K562 (cell line): ENCODE data around the gene WWOX. TPM values are rescaled to one million over a fixed set of nuclear protein-coding genes. Genes with fewer than 3 reads are reported as not detected.

ENCODE experiments used
- ATAC-seq: fragments of 200-7000 bp; cut with Tn5 transposase; 3 replicates; pipeline ENCODE4 v1.9.1; 2020; ENCODE audit warnings: moderate library complexity
- BruUV-seq: library from RNA; stranded (reverse); fragments of 400-500 nt; replicated peaks from 2 replicates; lab custom pipeline; 2021; lab: Mats Ljungman, UMichigan
- CTCF ChIA-PET: fragments of 300-600 bp; formaldehyde crosslinking; extraction: SDS; loops from one replicate; lab custom pipeline; 2021; ENCODE audit warnings: low intra/inter-chr PET ratio; lab: Yijun Ruan, JAX
- POLR2A ChIA-PET: fragments of 300-600, 350-650 bp; sonication (Branson Sonifier 250); formaldehyde crosslinking; extraction: SDS; loops from one replicate; lab custom pipeline; 2021; ENCODE audit warnings: antibody characterized with exemption, inconsistent platforms; lab: Yijun Ruan, JAX
- DNase-seq, 4 experiments: peaks; one replicate each; pipeline versions ENCODE4 v3.0.0 to v3.0.0-alpha.2; 2011 to 2018; ENCODE audit warnings: low spot score in 3 of 4, mixed read lengths in 3 of 4; ENCODE audit errors: extremely low read depth in 1 of 4
- FAIRE-seq: peaks from 2 replicates; lab custom pipeline; 2011; peaks lifted over from hg19 to GRCh38; lab: Jason Lieb, UNC
- H2AFZ ChIP-seq: 2 replicates; pipeline ENCODE4 v1.6.0; 2011; ENCODE audit warnings: low read depth, low read length, control low read depth, inconsistent platforms
- H3K27ac ChIP-seq: fragments of 200-600 bp; 3 replicates; pipeline ENCODE4 v1.8.0; 2011; ENCODE audit warnings: low read depth, mild to moderate bottlenecking, control low read depth, inconsistent platforms, low read length, moderate library complexity, mixed read lengths; ENCODE audit errors: extremely low read depth
- H3K27me3 ChIP-seq, 2 experiments: fragments of 300-600 bp in 1 of 2; 2 replicates in 1 of 2; 3 replicates in 1 of 2; pipeline versions ENCODE4 v1.6.0 to v1.8.0; 2011; ENCODE audit warnings: inconsistent platforms in 2 of 2, low read length in 2 of 2, mild to moderate bottlenecking in 1 of 2, mixed read lengths in 1 of 2, moderate library complexity in 1 of 2; ENCODE audit not compliant: control insufficient read depth in 2 of 2, insufficient read depth in 2 of 2
- H3K36me3 ChIP-seq: fragments of 300-600 bp; 3 replicates; pipeline ENCODE4 v1.8.0; 2011; ENCODE audit warnings: mild to moderate bottlenecking, low read length, inconsistent platforms; ENCODE audit not compliant: control insufficient read depth, insufficient read depth
- H3K4me1 ChIP-seq, 2 experiments: fragments of 200-600 bp in 1 of 2; replicated peaks in 1 of 2; 2 replicates in 1 of 2; 3 replicates in 1 of 2; pipeline versions ENCODE4 v1.5.1 to v1.8.0; 2011; ENCODE audit warnings: inconsistent platforms in 2 of 2, low read length in 2 of 2, mild to moderate bottlenecking in 1 of 2, mixed read lengths in 1 of 2, moderate library complexity in 1 of 2; ENCODE audit not compliant: control insufficient read depth in 2 of 2, insufficient read depth in 2 of 2
- H3K4me2 ChIP-seq: 2 replicates; pipeline ENCODE4 v1.6.1; 2011; ENCODE audit warnings: low read length, control low read depth, inconsistent platforms, mixed read lengths; ENCODE audit not compliant: insufficient read depth
- H3K4me3 ChIP-seq: fragments of 200-600 bp; sonication (generic), shearing (Covaris generic); 2 replicates; pipeline ENCODE4 v1.5.1; 2016; ENCODE audit warnings: control low read depth, inconsistent platforms
- H3K79me2 ChIP-seq: fragments of 200-600 bp; 3 replicates; pipeline ENCODE4 v1.8.0; 2011; ENCODE audit warnings: low read length, inconsistent platforms; ENCODE audit not compliant: control insufficient read depth, insufficient read depth
- H3K9ac ChIP-seq, 2 experiments: 2 replicates each; pipeline versions ENCODE4 v1.6.0 to v1.6.1; 2011; ENCODE audit warnings: low read depth in 2 of 2, low read length in 2 of 2, control low read depth in 1 of 2, inconsistent platforms in 1 of 2, mild to moderate bottlenecking in 1 of 2, mixed read lengths in 1 of 2; ENCODE audit not compliant: insufficient read depth in 1 of 2
- H3K9me1 ChIP-seq: one replicate; pipeline ENCODE4 v1.6.0; 2011; ENCODE audit warnings: inconsistent platforms, mild to moderate bottlenecking, low read length, moderate library complexity; ENCODE audit not compliant: control insufficient read depth, insufficient read depth
- H3K9me3 ChIP-seq: replicated peaks from 2 replicates; pipeline ENCODE4 v1.5.1; 2011; ENCODE audit warnings: low read depth, low read length, inconsistent platforms; ENCODE audit not compliant: control insufficient read depth, insufficient read depth
- H4K20me1 ChIP-seq: replicated peaks from 2 replicates; pipeline ENCODE4 v1.6.1; 2011; ENCODE audit warnings: low read length, inconsistent platforms, mixed read lengths; ENCODE audit not compliant: control insufficient read depth, insufficient read depth
- CBX1 ChIP-seq: sonication (generic); IDR thresholded peaks from 2 replicates; pipeline ENCODE4 v1.6.1; 2016; ENCODE audit warnings: antibody characterized with exemption, low read depth, mild to moderate bottlenecking
- CBX3 ChIP-seq, 2 experiments: IDR thresholded peaks; 1 replicate in 1 of 2; 2 replicates in 1 of 2; pipeline ENCODE4 v1.6.1; 2012; ENCODE audit warnings: inconsistent platforms in 2 of 2, low read length in 2 of 2, borderline replicate concordance in 1 of 2, control low read depth in 1 of 2
- CBX5 ChIP-seq: IDR thresholded peaks from 2 replicates; pipeline ENCODE4 v1.6.1; 2014; ENCODE audit warnings: low read depth, borderline replicate concordance
- ETV1 ChIP-seq: fragments of 450-650 bp; conservative IDR thresholded peaks from 2 replicates; pipeline ENCODE4 v1.6.1; 2016; ENCODE audit warnings: missing genetic modification characterization, control low read depth, low read depth, missing compliant biosample characterization
- FOXM1 ChIP-seq, 2 experiments: fragments of 450-650 bp in 1 of 2; sonication (generic) in 1 of 2; formaldehyde crosslinking in 1 of 2; IDR thresholded peaks; 2 replicates each; pipeline versions ENCODE4 v1.6.1 to v1.9.0; 2017 to 2022; ENCODE audit warnings: low read depth in 2 of 2, mild to moderate bottlenecking in 2 of 2, missing genetic modification reagents in 1 of 2, moderate library complexity in 1 of 2
- GABPA ChIP-seq: fragments of 200-800 bp; sonication (Bioruptor generic); conservative IDR thresholded peaks from 2 replicates; pipeline ENCODE4 v1.6.1; 2016; ENCODE audit warnings: low read depth, missing genetic modification characterization, missing compliant biosample characterization
- HDGF ChIP-seq: fragments of 450-650 bp; IDR thresholded peaks from 2 replicates; pipeline ENCODE4 v1.6.1; 2016
- HIVEP1 ChIP-seq: fragments of 250-450 bp; sonication (Bioruptor Pico); IDR thresholded peaks from 2 replicates; pipeline ENCODE4 v1.4.0; 2020; ENCODE audit warnings: mild to moderate bottlenecking
- KLF1 ChIP-seq: fragments of 450-650 bp; IDR thresholded peaks from 2 replicates; pipeline ENCODE4 v1.6.1; 2016; ENCODE audit warnings: missing genetic modification characterization, missing compliant biosample characterization
- LEF1 ChIP-seq: fragments of 450-650 bp; IDR thresholded peaks from 2 replicates; pipeline ENCODE4 v1.6.1; 2016; ENCODE audit warnings: mild to moderate bottlenecking
- MAZ ChIP-seq, 2 experiments: fragments of 450-650 bp in 1 of 2; sonication (generic) in 1 of 2; formaldehyde crosslinking; IDR thresholded peaks in 1 of 2; conservative IDR thresholded peaks in 1 of 2; 2 replicates each; pipeline versions ENCODE4 v1.4.0 to v1.5.0; 2020; ENCODE audit warnings: mild to moderate bottlenecking in 1 of 2, missing genetic modification reagents in 1 of 2
- NUFIP1 ChIP-seq: fragments of 450-650 bp; IDR thresholded peaks from 2 replicates; pipeline ENCODE4 v1.6.1; 2018; ENCODE audit not compliant: partially characterized antibody
- SMARCA4 ChIP-seq: fragments of 450-650 bp; IDR thresholded peaks from 2 replicates; pipeline ENCODE4 v1.6.1; 2016
- TRIM24 ChIP-seq, 2 experiments: fragments of 450-650 bp; IDR thresholded peaks; 2 replicates each; pipeline ENCODE4 v1.6.1; 2016
- ZFP36 ChIP-seq: fragments of 150-350 bp; IDR thresholded peaks from 2 replicates; pipeline ENCODE4 v1.6.1; 2018; ENCODE audit warnings: low read length, low read depth; ENCODE audit not compliant: partially characterized antibody
- ZNF146 ChIP-seq: IDR thresholded peaks from one replicate; pipeline ENCODE4 v1.6.1; 2018; ENCODE audit warnings: missing compliant biosample characterization; ENCODE audit not compliant: unreplicated experiment
- WGBS: fragments of 100-300 bp; shearing (Covaris generic); methylation state at CpG from one replicate; pipeline ENCODE4 v1.1.6; 2016; ENCODE audit warnings: low coverage, mixed read lengths; ENCODE audit not compliant: insufficient coverage; ENCODE audit errors: missing lambda C conversion rate; 5-methylcytosine and 5-hydroxymethylcytosine counted together
- in situ Hi-C: fragments of 300-500 bp; cut with MboI; formaldehyde crosslinking; loops from 4 replicates; pipeline ENCODE4 v1.15.0; 2018; ENCODE audit warnings: inconsistent platforms, mixed read lengths
- intact Hi-C: fragments of 100-400 bp; cut with micrococcal nuclease; formaldehyde crosslinking; loops from 2 replicates; pipeline ENCODE4 v1.14.2; 2022
- polyA plus RNA-seq, 8 experiments: library from polyadenylated mRNA; depleted of rRNA in 4 of 8; stranded (reverse) in 5 of 8; unstranded in 3 of 8; fragments of >200 nt; fragmentation: Nextera tagmentation in 2 of 8; fragmentation: Illumina TruSeq in 1 of 8; extraction: Ambion mirVana in 2 of 8; extraction: Trizol in 1 of 8; gene quantifications; 2 replicates each; pipeline versions ENCODE4 v1.2.1 to v1.2.3, GENCODE V29; 2011 to 2014; ENCODE audit warnings: inconsistent platforms in 1 of 8, missing spikeins in 1 of 8
- total RNA-seq, 7 experiments: library from RNA; depleted of rRNA in 6 of 7; stranded (reverse); fragments of >200 nt in 6 of 7; fragmentation: Illumina TruSeq in 2 of 7; extraction: Trizol in 2 of 7; gene quantifications; 2 replicates each; pipeline versions ENCODE4 v1.2.1 to v1.2.3, GENCODE V29; 2011 to 2021; ENCODE audit warnings: low replicate concordance in 1 of 7
- TF ChIP-seq, protein P1 (sequence below), 2 experiments: fragments of 450-650 bp; conservative IDR thresholded peaks; 2 replicates each; pipeline ENCODE4 v1.6.1; 2017; ENCODE audit warnings: mild to moderate bottlenecking in 2 of 2, moderate library complexity in 2 of 2
- TF ChIP-seq, protein P2 (sequence below): fragments of 150-350 bp; IDR thresholded peaks from 2 replicates; pipeline ENCODE4 v1.6.1; 2014; ENCODE audit warnings: low read depth, mild to moderate bottlenecking, low read length, borderline replicate concordance

Gene WWOX
- total and polyA plus RNA-seq, 9 of the 15 experiments (the other 6 are each of a cell fraction or from before 2014, with no cell fraction given): 1.6 to 22.7 (median 8.1) TPM

DNA sequence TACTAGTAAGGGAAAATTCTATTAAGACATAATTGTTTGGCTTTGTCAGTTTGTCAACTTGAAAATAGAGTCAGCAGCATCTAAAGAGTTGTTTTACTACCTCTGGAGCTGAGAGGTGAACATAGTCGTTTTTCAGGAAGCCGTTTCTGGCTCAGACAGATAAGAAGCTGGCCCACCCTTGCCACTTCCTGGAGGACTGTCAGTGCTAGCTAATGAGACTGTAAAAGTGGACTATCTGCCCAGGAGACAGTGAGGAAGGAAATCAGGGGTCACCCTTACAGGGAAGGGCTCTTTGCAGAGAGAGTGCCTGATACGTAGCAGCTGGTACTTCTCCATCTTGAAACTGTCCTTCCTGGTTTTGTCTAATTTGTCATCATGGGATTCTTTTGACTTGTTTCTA is 328.7 kb downstream of the WWOX start:
- Histone ChIP-seq H3K27ac (peak overlapping the region; percentile 70), H3K9me3 (peaks cover 12% of the 10 kb centered on the region), H3K36me3 (no peaks in the 10 kb centered on the region; the same call in 2 of the 3 replicates), H3K9ac (no peak overlapping the region), H2AFZ (peak overlapping the region; percentile 58), H3K4me1 (peaks cover 0 to 13% of the 10 kb centered on the region in 2 experiments; a peak in 3 of 5 replicates), H3K79me2 (no peaks in the 10 kb centered on the region), H3K9me1 (no peaks in the 10 kb centered on the region), H3K4me3 (no peak overlapping the region), H3K4me2 (peak overlapping the region; percentile 39), H4K20me1 (no peaks in the 10 kb centered on the region), H3K27me3 (no peaks in the 10 kb centered on the region)
- peak; percentile 97 for ATAC-seq
- BruUV-seq: no TSS peak
- intact Hi-C loops: no loop called here
- WGBS: 0% methylated on average over 3 of the region's 3 CpGs
- peak in 3 of 4 experiments; percentile 23 to 81 (median 72) for DNase-seq
- in situ Hi-C loops: no loop called here
- CTCF ChIA-PET: no interaction called here
- POLR2A ChIA-PET: interaction anchor here (0.6 kb wide), 1 partner anchor 283 kb away, joined by 3 read pairs; no protein-coding TSS in a partner anchor
- peak; percentile 82 for FAIRE-seq
- TF ChIP-seq HDGF (no peak), ZFP36 (no peak), CBX3 (IDR thresholded peaks at IDR 0.05; ENCODE audit: borderline replicate concordance in 1 of 2, low read length in 2 of 2) (peak in 1 of 2 experiments; percentile 71; a peak in 2 of 3 replicates), ETV1 (peak; percentile 67; the same call in 1 of the 2 replicates), CBX1 (0 out of 2 replicates have a peak, but pooled peaks have one; percentile 14), HIVEP1 (CRISPR knock-in tag) (no peak), FOXM1 (IDR thresholded peaks at IDR 0.05; ENCODE audit: low read depth) (peak; percentile 29; the same call in 1 of the 2 replicates), FOXM1 (CRISPR knock-in tag; IDR thresholded peaks at IDR 0.05; ENCODE audit: low read depth) (no peak), GABPA (tag) (peak; percentile 36; the same call in 1 of the 2 replicates), MAZ (CRISPR knock-in tag; conservative IDR thresholded peaks at IDR 0.05 in 1 of 2, IDR thresholded peaks at IDR 0.05 in 1 of 2) (peak in 1 of 2 experiments; percentile 37; a peak in 1 of 4 replicates), LEF1 (0 out of 2 replicates have a peak, but pooled peaks have one; percentile 56), CBX5 (0 out of 2 replicates have a peak, but pooled peaks have one; percentile 62), NUFIP1 (no peak), KLF1 (no peak), SMARCA4 (peak; percentile 71), ZNF146 (CRISPR knock-in tag) (no peak), TRIM24 (IDR thresholded peaks at IDR 0.05) (peak; percentile 54 to 79; a peak in 2 of 4 replicates)
- TF ChIP-seq, protein P1, sequence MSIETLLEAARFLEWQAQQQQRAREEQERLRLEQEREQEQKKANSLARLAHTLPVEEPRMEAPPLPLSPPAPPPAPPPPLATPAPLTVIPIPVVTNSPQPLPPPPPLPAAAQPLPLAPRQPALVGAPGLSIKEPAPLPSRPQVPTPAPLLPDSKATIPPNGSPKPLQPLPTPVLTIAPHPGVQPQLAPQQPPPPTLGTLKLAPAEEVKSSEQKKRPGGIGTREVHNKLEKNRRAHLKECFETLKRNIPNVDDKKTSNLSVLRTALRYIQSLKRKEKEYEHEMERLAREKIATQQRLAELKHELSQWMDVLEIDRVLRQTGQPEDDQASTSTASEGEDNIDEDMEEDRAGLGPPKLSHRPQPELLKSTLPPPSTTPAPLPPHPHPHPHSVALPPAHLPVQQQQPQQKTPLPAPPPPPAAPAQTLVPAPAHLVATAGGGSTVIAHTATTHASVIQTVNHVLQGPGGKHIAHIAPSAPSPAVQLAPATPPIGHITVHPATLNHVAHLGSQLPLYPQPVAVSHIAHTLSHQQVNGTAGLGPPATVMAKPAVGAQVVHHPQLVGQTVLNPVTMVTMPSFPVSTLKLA (conservative IDR thresholded peaks at IDR 0.05): 0 out of 4 replicates have a peak, but pooled peaks of 1 of the 2 experiments have one; percentile 12
- TF ChIP-seq, protein P2, sequence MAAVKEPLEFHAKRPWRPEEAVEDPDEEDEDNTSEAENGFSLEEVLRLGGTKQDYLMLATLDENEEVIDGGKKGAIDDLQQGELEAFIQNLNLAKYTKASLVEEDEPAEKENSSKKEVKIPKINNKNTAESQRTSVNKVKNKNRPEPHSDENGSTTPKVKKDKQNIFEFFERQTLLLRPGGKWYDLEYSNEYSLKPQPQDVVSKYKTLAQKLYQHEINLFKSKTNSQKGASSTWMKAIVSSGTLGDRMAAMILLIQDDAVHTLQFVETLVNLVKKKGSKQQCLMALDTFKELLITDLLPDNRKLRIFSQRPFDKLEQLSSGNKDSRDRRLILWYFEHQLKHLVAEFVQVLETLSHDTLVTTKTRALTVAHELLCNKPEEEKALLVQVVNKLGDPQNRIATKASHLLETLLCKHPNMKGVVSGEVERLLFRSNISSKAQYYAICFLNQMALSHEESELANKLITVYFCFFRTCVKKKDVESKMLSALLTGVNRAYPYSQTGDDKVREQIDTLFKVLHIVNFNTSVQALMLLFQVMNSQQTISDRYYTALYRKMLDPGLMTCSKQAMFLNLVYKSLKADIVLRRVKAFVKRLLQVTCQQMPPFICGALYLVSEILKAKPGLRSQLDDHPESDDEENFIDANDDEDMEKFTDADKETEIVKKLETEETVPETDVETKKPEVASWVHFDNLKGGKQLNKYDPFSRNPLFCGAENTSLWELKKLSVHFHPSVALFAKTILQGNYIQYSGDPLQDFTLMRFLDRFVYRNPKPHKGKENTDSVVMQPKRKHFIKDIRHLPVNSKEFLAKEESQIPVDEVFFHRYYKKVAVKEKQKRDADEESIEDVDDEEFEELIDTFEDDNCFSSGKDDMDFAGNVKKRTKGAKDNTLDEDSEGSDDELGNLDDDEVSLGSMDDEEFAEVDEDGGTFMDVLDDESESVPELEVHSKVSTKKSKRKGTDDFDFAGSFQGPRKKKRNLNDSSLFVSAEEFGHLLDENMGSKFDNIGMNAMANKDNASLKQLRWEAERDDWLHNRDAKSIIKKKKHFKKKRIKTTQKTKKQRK: no peak
